Mesenchymal stem cell (in vitro differentiated cells and primary cell): ENCODE results near the gene MPZL1.
"Not testable (repeated sequence)": the region's sequence is repeated elsewhere in the genome, so short reads cannot be mapped to it uniquely, and the experiment has no call there.

Experiments
- DNase-seq: peaks from one replicate; pipeline ENCODE4 v3.0.0-alpha.2; 2013
- H2AFZ ChIP-seq: one replicate; pipeline ENCODE4 v1.6.1; 2013; ENCODE audit warnings: low read depth, mild to moderate bottlenecking, control low read depth, inconsistent platforms, low read length, moderate library complexity
- H2AK5ac ChIP-seq: 2 replicates; pipeline ENCODE4 v1.6.1; 2013; ENCODE audit warnings: low read length, moderate library complexity, mild to moderate bottlenecking, inconsistent platforms; ENCODE audit not compliant: severe bottlenecking
- H2BK120ac ChIP-seq: one replicate; pipeline ENCODE4 v1.6.1; 2013; ENCODE audit warnings: low read depth, mild to moderate bottlenecking, inconsistent platforms, low read length, moderate library complexity
- H2BK12ac ChIP-seq, 2 experiments: one replicate each; pipeline ENCODE4 v1.6.1; 2013; ENCODE audit warnings: inconsistent platforms in 2 of 2, low read length in 2 of 2, mild to moderate bottlenecking in 2 of 2, moderate library complexity in 2 of 2, control low read depth in 1 of 2
- H2BK15ac ChIP-seq: one replicate; pipeline ENCODE4 v1.6.1; 2013; ENCODE audit warnings: mild to moderate bottlenecking, low read depth, inconsistent platforms; ENCODE audit not compliant: poor library complexity, severe bottlenecking
- H2BK5ac ChIP-seq: 2 replicates; pipeline ENCODE4 v1.6.1; 2013; ENCODE audit warnings: low read depth, mild to moderate bottlenecking, low read length, control low read depth, inconsistent platforms; ENCODE audit not compliant: poor library complexity, severe bottlenecking
- H3K14ac ChIP-seq, 2 experiments: one replicate each; pipeline ENCODE4 v1.6.1; 2013; ENCODE audit warnings: inconsistent platforms in 2 of 2, low read length in 2 of 2, control low read depth in 1 of 2, mild to moderate bottlenecking in 1 of 2, moderate library complexity in 1 of 2
- H3K18ac ChIP-seq, 2 experiments: one replicate each; pipeline ENCODE4 v1.6.1; 2013; ENCODE audit warnings: inconsistent platforms in 2 of 2, low read length in 2 of 2, control low read depth in 1 of 2, low read depth in 1 of 2, mild to moderate bottlenecking in 1 of 2
- H3K23ac ChIP-seq, 2 experiments: one replicate each; pipeline ENCODE4 v1.6.1; 2013; ENCODE audit warnings: inconsistent platforms in 2 of 2, low read length in 2 of 2, mild to moderate bottlenecking in 2 of 2, moderate library complexity in 2 of 2, control low read depth in 1 of 2
- H3K27ac ChIP-seq: 2 replicates; pipeline ENCODE4 v1.5.1; 2013; ENCODE audit warnings: mild to moderate bottlenecking, moderate library complexity, low read length, control low read depth, inconsistent platforms; ENCODE audit not compliant: poor library complexity, severe bottlenecking
- H3K27me3 ChIP-seq, 2 experiments: 2 replicates each; pipeline versions ENCODE4 v1.6.1 to v1.7.0; 2013; ENCODE audit warnings: low read length in 2 of 2, mild to moderate bottlenecking in 2 of 2, moderate library complexity in 2 of 2, control low read depth in 1 of 2, inconsistent platforms in 1 of 2; ENCODE audit not compliant: control insufficient read depth in 1 of 2, insufficient read depth in 1 of 2
- H3K36me3 ChIP-seq, 2 experiments: 2 replicates each; pipeline versions ENCODE4 v1.6.1 to v1.7.0; 2013; ENCODE audit warnings: low read length in 2 of 2, control low read depth in 1 of 2, inconsistent platforms in 1 of 2, low read depth in 1 of 2, mild to moderate bottlenecking in 1 of 2; ENCODE audit not compliant: insufficient read depth in 2 of 2, control insufficient read depth in 1 of 2
- H3K4ac ChIP-seq, 2 experiments: one replicate each; pipeline ENCODE4 v1.6.1; 2013; ENCODE audit warnings: inconsistent platforms in 2 of 2, low read length in 2 of 2, mild to moderate bottlenecking in 2 of 2, moderate library complexity in 2 of 2, control low read depth in 1 of 2, low read depth in 1 of 2
- H3K4me1 ChIP-seq: 2 replicates; pipeline ENCODE4 v1.6.1; 2013; ENCODE audit warnings: low read depth, low read length, control low read depth; ENCODE audit not compliant: control insufficient read depth, insufficient read depth
- H3K4me2 ChIP-seq: 2 replicates; pipeline ENCODE4 v1.6.1; 2013; ENCODE audit warnings: low read length, mild to moderate bottlenecking, inconsistent platforms; ENCODE audit not compliant: poor library complexity, severe bottlenecking
- H3K4me3 ChIP-seq, 2 experiments: 2 replicates each; pipeline versions ENCODE4 v1.5.1 to v1.7.0; 2013; ENCODE audit warnings: low read length in 2 of 2, mild to moderate bottlenecking in 2 of 2, control low read depth in 1 of 2, low read depth in 1 of 2; ENCODE audit not compliant: insufficient read depth in 1 of 2
- H3K79me1 ChIP-seq: replicated peaks from 2 replicates; pipeline ENCODE4 v1.6.1; 2013; ENCODE audit warnings: mild to moderate bottlenecking, control low read depth, low read length, inconsistent platforms; ENCODE audit not compliant: poor library complexity, severe bottlenecking
- H3K9ac ChIP-seq: 2 replicates; pipeline ENCODE4 v1.7.0; 2013; ENCODE audit warnings: mild to moderate bottlenecking, low read length, moderate library complexity
- H3K9me3 ChIP-seq: 2 replicates; pipeline ENCODE4 v1.7.0; 2013; ENCODE audit warnings: mild to moderate bottlenecking, low read length; ENCODE audit not compliant: control insufficient read depth
- H4K8ac ChIP-seq: one replicate; pipeline ENCODE4 v1.6.1; 2013; ENCODE audit warnings: inconsistent platforms, mild to moderate bottlenecking, low read length, moderate library complexity
- H4K91ac ChIP-seq: one replicate; pipeline ENCODE4 v1.6.1; 2013; ENCODE audit warnings: mild to moderate bottlenecking, low read length, inconsistent platforms
- WGBS: methylation state at CpG from one replicate; pipeline ENCODE4 v1.1.7; 2013; ENCODE audit warnings: mixed read lengths; 5-methylcytosine and 5-hydroxymethylcytosine counted together

MPZL1 gene

DNA sequence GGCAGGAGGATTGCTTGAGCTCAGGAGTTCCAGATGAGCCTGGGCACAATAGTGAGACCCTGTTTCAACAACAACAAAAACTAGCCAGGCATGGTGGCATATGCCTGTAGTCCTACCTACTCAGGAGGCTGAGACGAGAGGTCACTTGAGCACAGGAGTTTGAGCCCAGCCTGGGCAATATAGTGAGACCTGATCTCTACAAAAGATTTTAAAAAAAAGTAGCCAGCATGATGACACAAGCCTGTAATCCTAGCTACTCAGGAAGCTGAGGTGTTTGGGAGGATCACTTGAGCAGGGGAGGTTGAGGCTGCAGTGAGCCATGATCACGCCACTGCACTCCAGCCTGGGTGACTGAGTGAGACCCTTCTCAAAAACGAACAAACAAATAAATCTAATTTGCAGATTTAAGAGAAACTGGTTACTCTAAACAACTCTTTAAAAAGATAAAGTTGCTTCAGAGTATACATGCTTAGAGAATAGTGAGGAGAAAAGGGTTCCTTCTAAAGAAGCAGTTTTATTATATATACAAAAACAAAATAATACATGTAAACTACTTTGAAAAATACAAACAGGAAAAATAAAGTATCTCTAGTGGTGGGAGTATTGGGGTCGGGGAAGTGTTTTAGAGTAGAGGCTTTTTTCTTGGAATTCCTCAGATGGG lies 103.8 kb downstream of the MPZL1 start:
- H3K4me2 ChIP-seq = no peak overlapping the region
- no peak overlapping the region for H2BK120ac ChIP-seq
- no peak overlapping the region for H2AK5ac ChIP-seq
- no peak for DNase-seq
- H4K91ac ChIP-seq = no peak overlapping the region
- H3K9ac ChIP-seq = no peak overlapping the region
- no peak overlapping the region for H3K18ac ChIP-seq
- H2AFZ ChIP-seq = no peak overlapping the region
- H3K4me1 ChIP-seq = peaks cover 9% of the 10 kb centered on the region
- H2BK12ac ChIP-seq = no peak overlapping the region
- H2BK15ac ChIP-seq = no peak overlapping the region
- no peaks in the 10 kb centered on the region for H3K36me3 ChIP-seq
- no peaks in the 10 kb centered on the region for H3K27me3 ChIP-seq
- no peaks in the 10 kb centered on the region for H3K79me1 ChIP-seq
- no peak overlapping the region for H3K4ac ChIP-seq
- 85% methylated on average over 2 of the region's 4 CpGs for WGBS
- no peak overlapping the region for H2BK5ac ChIP-seq
- no peak overlapping the region for H3K14ac ChIP-seq
- H3K27ac ChIP-seq = no peak overlapping the region
- no peak overlapping the region for H3K4me3 ChIP-seq
- H3K23ac ChIP-seq = no peak overlapping the region
- H4K8ac ChIP-seq = no peak overlapping the region
- H3K9me3 ChIP-seq = no peaks in the 10 kb centered on the region

GRCh38 chr1:167826127-167826526 lies 104.3 kb downstream of the MPZL1 start:
- WGBS = 81% methylated on average over 3 of the region's 4 CpGs
- no peak for DNase-seq
- H3K23ac ChIP-seq = no peak overlapping the region
- H3K9ac ChIP-seq = no peak overlapping the region
- H3K4me3 ChIP-seq = no peak overlapping the region
- H3K4me2 ChIP-seq = no peak overlapping the region
- no peak overlapping the region for H3K14ac ChIP-seq
- peaks cover 7% of the 10 kb centered on the region for H3K4me1 ChIP-seq
- no peak overlapping the region for H3K4ac ChIP-seq
- no peak overlapping the region for H4K8ac ChIP-seq
- H3K27ac ChIP-seq = no peak overlapping the region
- H2BK5ac ChIP-seq = no peak overlapping the region
- no peak overlapping the region for H2BK15ac ChIP-seq
- H2BK12ac ChIP-seq = no peak overlapping the region
- H4K91ac ChIP-seq = no peak overlapping the region
- H2BK120ac ChIP-seq = no peak overlapping the region
- H3K18ac ChIP-seq = no peak overlapping the region
- no peaks in the 10 kb centered on the region for H3K27me3 ChIP-seq
- H3K9me3 ChIP-seq = no peaks in the 10 kb centered on the region
- no peaks in the 10 kb centered on the region for H3K79me1 ChIP-seq
- H3K36me3 ChIP-seq = no peaks in the 10 kb centered on the region
- no peak overlapping the region for H2AFZ ChIP-seq
- no peak overlapping the region for H2AK5ac ChIP-seq

DNA sequence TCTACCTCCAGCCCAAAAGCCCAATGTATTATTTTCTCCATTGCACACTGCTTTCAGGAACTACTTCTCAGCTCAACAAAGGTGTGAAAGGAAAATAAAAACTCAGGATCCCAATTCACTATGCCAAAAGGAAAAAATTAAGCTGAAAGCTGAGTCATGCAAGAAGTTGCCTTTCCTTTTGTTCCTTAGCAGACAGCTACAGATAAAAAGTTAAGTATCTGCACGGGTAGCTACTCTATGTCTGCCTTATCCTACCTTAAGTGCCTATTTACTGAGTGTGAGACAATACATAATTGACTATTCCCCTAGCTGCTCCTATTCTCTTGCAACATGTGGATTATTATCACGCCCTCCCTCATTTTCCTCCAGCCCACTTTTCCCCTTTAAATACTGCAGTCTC lies 108.1 kb downstream of the MPZL1 start:
- DNase-seq = no peak
- no peak overlapping the region for H3K23ac ChIP-seq
- H3K4me1 ChIP-seq = no peaks in the 10 kb centered on the region
- H3K36me3 ChIP-seq = no peaks in the 10 kb centered on the region
- H3K27ac ChIP-seq = no peak overlapping the region
- no peak overlapping the region for H4K91ac ChIP-seq
- H2BK15ac ChIP-seq = no peak overlapping the region
- H3K4me3 ChIP-seq = no peak overlapping the region
- no peaks in the 10 kb centered on the region for H3K9me3 ChIP-seq
- H3K9ac ChIP-seq = no peak overlapping the region
- H2AFZ ChIP-seq = no peak overlapping the region
- H2BK5ac ChIP-seq = no peak overlapping the region
- H3K4ac ChIP-seq = no peak overlapping the region
- H2AK5ac ChIP-seq = no peak overlapping the region
- no peak overlapping the region for H3K18ac ChIP-seq
- H4K8ac ChIP-seq = no peak overlapping the region
- no peak overlapping the region for H2BK12ac ChIP-seq
- H3K14ac ChIP-seq = no peak overlapping the region
- WGBS = 0% methylated on average over 1 of the region's 2 CpGs
- H3K79me1 ChIP-seq = no peaks in the 10 kb centered on the region
- H2BK120ac ChIP-seq = no peak overlapping the region
- no peaks in the 10 kb centered on the region for H3K27me3 ChIP-seq
- no peak overlapping the region for H3K4me2 ChIP-seq

DNA sequence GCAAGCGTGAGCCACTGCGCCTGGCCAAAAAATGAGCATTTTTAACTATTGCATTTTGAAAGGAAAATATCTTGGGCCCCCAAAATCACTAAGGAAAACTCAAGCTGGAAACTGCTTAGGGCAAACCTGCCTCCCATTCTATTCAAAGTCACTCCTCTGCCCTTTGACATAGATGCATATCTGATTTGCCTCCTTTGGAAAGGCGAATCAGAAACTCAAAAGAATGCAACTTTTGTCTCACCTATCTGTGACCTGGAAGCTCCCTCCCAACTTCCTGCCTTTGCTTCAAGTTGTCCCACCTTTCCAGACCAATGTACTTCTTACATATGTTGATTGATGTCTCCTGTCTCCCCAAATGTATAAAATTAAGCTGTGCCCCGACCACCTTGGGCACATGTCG lies 108.9 kb downstream of the MPZL1 start:
- H3K4me1 ChIP-seq, H2BK12ac ChIP-seq, H3K18ac ChIP-seq, H3K23ac ChIP-seq, H3K14ac ChIP-seq, H3K27ac ChIP-seq, H3K4me3 ChIP-seq, H3K79me1 ChIP-seq, H2AFZ ChIP-seq, H2AK5ac ChIP-seq, H3K4me2 ChIP-seq, H3K4ac ChIP-seq, DNase-seq, H4K91ac ChIP-seq, H3K9me3 ChIP-seq, H2BK5ac ChIP-seq, H3K9ac ChIP-seq, H2BK15ac ChIP-seq, H3K36me3 ChIP-seq, H3K27me3 ChIP-seq, H2BK120ac ChIP-seq, H4K8ac ChIP-seq: not testable (repeated sequence)
- WGBS = 91% methylated on average over 5 of the region's 5 CpGs
